ENCODE measurements around the gene HCFC1.

HCFC1 gene

GRCh38 chrX:153903238-153903980 lies 68.2 kb downstream of the HCFC1 start:
- DNase-seq (ENCODE audit: low spot score): no peak

- DNase-seq (ENCODE audit: low spot score): no peak
These were observed 69.2 kb downstream of the HCFC1 start for GRCh38 chrX:153902385-153902784.

GRCh38 chrX:153901753-153902140 lies 69.9 kb downstream of the HCFC1 start:
- DNase-seq (ENCODE audit: low spot score): no peak

GRCh38 chrX:153900831-153901752 lies 70.5 kb downstream of the HCFC1 start:
- peak; percentile 62 for DNase-seq (ENCODE audit: low spot score)

- DNase-seq (ENCODE audit: low spot score): no peak
These were observed 73.7 kb downstream of the HCFC1 start for GRCh38 chrX:153897899-153898298.
